Measurements from ENCODE around the gene C1orf216.

Gene C1orf216

GRCh38 chr1:35756064-35756463 lies 37.4 kb upstream of the C1orf216 start:
- H3K4me3 ChIP-seq (ENCODE audit: severe bottlenecking) = no peak overlapping the region
- DNase-seq (ENCODE audit: low spot score) = no peak
- peaks cover 42% of the 10 kb centered on the region for H3K36me3 ChIP-seq (ENCODE audit: low read depth)
- ATAC-seq (ENCODE audit: low read depth) = no peak
- H3K9me3 ChIP-seq (ENCODE audit: severe bottlenecking) = no peaks in the 10 kb centered on the region
- H3K27me3 ChIP-seq (ENCODE audit: insufficient read depth, poor library complexity, severe bottlenecking) = no peaks in the 10 kb centered on the region
- no peak for TF ChIP-seq CTCF (IDR thresholded peaks at IDR 0.05; ENCODE audit: poor library complexity, severe bottlenecking)
- H3K4me1 ChIP-seq (ENCODE audit: insufficient read depth, poor library complexity, severe bottlenecking) = no peaks in the 10 kb centered on the region
- no peak overlapping the region for H3K27ac ChIP-seq (ENCODE audit: poor library complexity, severe bottlenecking)

- Histone ChIP-seq H3K9me3 (ENCODE audit: severe bottlenecking) (no peaks in the 10 kb centered on the region), H3K4me3 (ENCODE audit: severe bottlenecking) (no peak overlapping the region), H3K36me3 (ENCODE audit: low read depth) (peaks cover 46% of the 10 kb centered on the region), H3K4me1 (ENCODE audit: insufficient read depth, poor library complexity, severe bottlenecking) (no peaks in the 10 kb centered on the region), H3K27me3 (ENCODE audit: insufficient read depth, poor library complexity, severe bottlenecking) (no peaks in the 10 kb centered on the region), H3K27ac (ENCODE audit: poor library complexity, severe bottlenecking) (no peak overlapping the region)
- TF ChIP-seq CTCF (IDR thresholded peaks at IDR 0.05; ENCODE audit: poor library complexity, severe bottlenecking) = no peak
- DNase-seq (ENCODE audit: low spot score) (no peak), ATAC-seq (ENCODE audit: low read depth) (no peak)
These were observed 35.1 kb upstream of the C1orf216 start for GRCh38 chr1:35753626-35754260.

- H3K4me1 ChIP-seq (ENCODE audit: insufficient read depth, poor library complexity, severe bottlenecking) = no peaks in the 10 kb centered on the region
- DNase-seq (ENCODE audit: low spot score) (no peak), ATAC-seq (ENCODE audit: low read depth) (peak; percentile 35; the same call in 1 of the 3 replicates)
- no peaks in the 10 kb centered on the region for H3K27me3 ChIP-seq (ENCODE audit: insufficient read depth, poor library complexity, severe bottlenecking)
- H3K36me3 ChIP-seq (ENCODE audit: low read depth) = peaks cover 88% of the 10 kb centered on the region
- TF ChIP-seq CTCF (IDR thresholded peaks at IDR 0.05; ENCODE audit: poor library complexity, severe bottlenecking) = no peak
- no peaks in the 10 kb centered on the region for H3K9me3 ChIP-seq (ENCODE audit: severe bottlenecking)
- no peak overlapping the region for H3K27ac ChIP-seq (ENCODE audit: poor library complexity, severe bottlenecking)
- no peak overlapping the region for H3K4me3 ChIP-seq (ENCODE audit: severe bottlenecking)
These were observed 29.6 kb upstream of the C1orf216 start for GRCh38 chr1:35748326-35748725.

GRCh38 chr1:35745124-35745730 lies 26.5 kb upstream of the C1orf216 start:
- Histone ChIP-seq H3K27ac (ENCODE audit: poor library complexity, severe bottlenecking) (no peak overlapping the region), H3K4me3 (ENCODE audit: severe bottlenecking) (no peak overlapping the region), H3K9me3 (ENCODE audit: severe bottlenecking) (no peaks in the 10 kb centered on the region), H3K36me3 (ENCODE audit: low read depth) (peaks cover 84% of the 10 kb centered on the region), H3K4me1 (ENCODE audit: insufficient read depth, poor library complexity, severe bottlenecking) (no peaks in the 10 kb centered on the region), H3K27me3 (ENCODE audit: insufficient read depth, poor library complexity, severe bottlenecking) (no peaks in the 10 kb centered on the region)
- TF ChIP-seq CTCF (IDR thresholded peaks at IDR 0.05; ENCODE audit: poor library complexity, severe bottlenecking) = no peak
- no peak for ATAC-seq (ENCODE audit: low read depth)
- no peak for DNase-seq (ENCODE audit: low spot score)

- Histone ChIP-seq H3K27me3 (ENCODE audit: insufficient read depth, poor library complexity, severe bottlenecking) (no peaks in the 10 kb centered on the region), H3K9me3 (ENCODE audit: severe bottlenecking) (no peaks in the 10 kb centered on the region), H3K36me3 (ENCODE audit: low read depth) (peaks cover 70% of the 10 kb centered on the region), H3K4me1 (ENCODE audit: insufficient read depth, poor library complexity, severe bottlenecking) (no peaks in the 10 kb centered on the region), H3K27ac (ENCODE audit: poor library complexity, severe bottlenecking) (no peak overlapping the region), H3K4me3 (ENCODE audit: severe bottlenecking) (no peak overlapping the region)
- no peak for TF ChIP-seq CTCF (IDR thresholded peaks at IDR 0.05; ENCODE audit: poor library complexity, severe bottlenecking)
- ATAC-seq (ENCODE audit: low read depth) (no peak), DNase-seq (ENCODE audit: low spot score) (no peak)
These were observed 18.4 kb upstream of the C1orf216 start for GRCh38 chr1:35737120-35737519.

Measured in RWPE2 (cell line).